Measurements from ENCODE around the gene FUT6.

DNA sequence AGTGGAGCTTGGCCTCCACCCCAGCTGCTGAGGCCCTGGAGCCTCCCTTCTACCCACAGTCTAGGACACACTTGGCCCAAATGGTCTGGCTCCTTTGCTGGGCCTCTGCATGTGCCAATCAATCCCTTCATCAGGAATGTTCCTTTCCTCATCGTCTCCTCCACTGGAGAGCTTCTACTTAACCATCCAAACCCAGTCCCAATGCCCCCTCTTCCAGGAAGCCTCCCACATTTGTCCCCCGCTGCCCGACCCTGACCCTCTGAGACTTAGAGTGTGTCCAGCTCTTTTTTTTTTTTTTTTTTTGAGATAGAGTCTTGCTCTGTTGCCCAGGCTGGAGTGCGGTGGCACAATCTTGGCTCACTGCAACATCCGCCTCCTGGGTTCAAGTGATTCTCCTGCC is 51.1 kb downstream of the FUT6 start:
- TF ChIP-seq POLR2AphosphoS5 (IDR thresholded peaks at IDR 0.05) = no peak
- TF ChIP-seq, protein P1, sequence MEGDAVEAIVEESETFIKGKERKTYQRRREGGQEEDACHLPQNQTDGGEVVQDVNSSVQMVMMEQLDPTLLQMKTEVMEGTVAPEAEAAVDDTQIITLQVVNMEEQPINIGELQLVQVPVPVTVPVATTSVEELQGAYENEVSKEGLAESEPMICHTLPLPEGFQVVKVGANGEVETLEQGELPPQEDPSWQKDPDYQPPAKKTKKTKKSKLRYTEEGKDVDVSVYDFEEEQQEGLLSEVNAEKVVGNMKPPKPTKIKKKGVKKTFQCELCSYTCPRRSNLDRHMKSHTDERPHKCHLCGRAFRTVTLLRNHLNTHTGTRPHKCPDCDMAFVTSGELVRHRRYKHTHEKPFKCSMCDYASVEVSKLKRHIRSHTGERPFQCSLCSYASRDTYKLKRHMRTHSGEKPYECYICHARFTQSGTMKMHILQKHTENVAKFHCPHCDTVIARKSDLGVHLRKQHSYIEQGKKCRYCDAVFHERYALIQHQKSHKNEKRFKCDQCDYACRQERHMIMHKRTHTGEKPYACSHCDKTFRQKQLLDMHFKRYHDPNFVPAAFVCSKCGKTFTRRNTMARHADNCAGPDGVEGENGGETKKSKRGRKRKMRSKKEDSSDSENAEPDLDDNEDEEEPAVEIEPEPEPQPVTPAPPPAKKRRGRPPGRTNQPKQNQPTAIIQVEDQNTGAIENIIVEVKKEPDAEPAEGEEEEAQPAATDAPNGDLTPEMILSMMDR (IDR thresholded peaks at IDR 0.05) = no peak
- no peak for TF ChIP-seq POLR2A (IDR thresholded peaks at IDR 0.05)
